ENCODE results near the gene C1QTNF6. TPM values are rescaled to one million over a fixed set of nuclear protein-coding genes. Genes with fewer than 3 reads are reported as not detected.

The C1QTNF6 gene
- total and polyA plus RNA-seq, 2 of the 8 experiments (the other 6 are each of a cell fraction or from before 2014, with no cell fraction given), result 3.1 to 6.5 TPM

GRCh38 chr22:37174964-37175363 lies 13.1 kb downstream of the C1QTNF6 start:
- Histone ChIP-seq H4K8ac (ENCODE audit: extremely low read depth, insufficient read depth, low read length) (no peak overlapping the region), H3K56ac (replicated peaks; ENCODE audit: insufficient read length, low read depth, low read length) (no peak overlapping the region), H4K91ac (replicated peaks; ENCODE audit: insufficient read length, low read length) (no peak overlapping the region), H2BK15ac (ENCODE audit: low read length) (no peak overlapping the region), H3K79me2 (ENCODE audit: control insufficient read depth in 1 of 2, insufficient read depth in 2 of 2, low read length in 2 of 2) (no peaks in the 10 kb centered on the region), H2AK5ac (ENCODE audit: low read depth, low read length) (no peak overlapping the region), H3K9ac (replicated peaks in 1 of 4; ENCODE audit: extremely low read depth in 1 of 4, low read depth in 3 of 4, low read length in 3 of 4) (no peak overlapping the region), H3K14ac (ENCODE audit: insufficient read length) (no peak overlapping the region), H3K4me2 (ENCODE audit: insufficient read depth in 1 of 2, low read depth in 2 of 2, low read length in 2 of 2) (no peak overlapping the region), H3K36me3 (ENCODE audit: control insufficient read depth in 2 of 4, insufficient read depth in 4 of 4, low read length in 3 of 4) (no peaks in the 10 kb centered on the region), H3K23me2 (ENCODE audit: low read depth, low read length) (no peaks in the 10 kb centered on the region), H3K4ac (replicated peaks; ENCODE audit: insufficient read length, low read depth, low read length) (no peak overlapping the region), H3K79me1 (ENCODE audit: low read depth, low read length) (no peaks in the 10 kb centered on the region), H2BK120ac (replicated peaks; ENCODE audit: low read depth, low read length) (no peak overlapping the region), H2BK5ac (ENCODE audit: low read depth, low read length) (no peak overlapping the region), H4K20me1 (replicated peaks in 1 of 2; ENCODE audit: control insufficient read depth in 1 of 2, insufficient read depth in 2 of 2, low read length in 2 of 2) (no peaks in the 10 kb centered on the region), H2AFZ (ENCODE audit: low read length) (no peak overlapping the region), H3K4me1 (replicated peaks in 1 of 4; ENCODE audit: control insufficient read depth in 3 of 4, insufficient read depth in 4 of 4, low read length in 3 of 4) (peaks cover 0 to 4% (median 1%) of the 10 kb centered on the region in 4 experiments; a peak in 3 of 7 replicates), H3K23ac (ENCODE audit: insufficient read length) (no peak overlapping the region), H2BK20ac (ENCODE audit: low read length) (no peak overlapping the region; the same call in 1 of the 2 replicates), H3K27ac (ENCODE audit: low read depth, low read length) (no peak overlapping the region), H3K4me3 (ENCODE audit: extremely low read depth in 1 of 4, insufficient read depth in 2 of 4, low read depth in 3 of 4, low read length in 4 of 4) (no peak overlapping the region), H3K27me3 (replicated peaks in 1 of 4; ENCODE audit: control insufficient read depth in 3 of 4, extremely low read depth in 1 of 4, insufficient read depth in 3 of 4, low read length in 3 of 4) (no peaks in the 10 kb centered on the region; a peak in 2 of 7 replicates), H3K9me3 (ENCODE audit: insufficient read depth in 2 of 2, low read depth in 1 of 2, low read length in 1 of 2) (no peaks in the 10 kb centered on the region), H4K5ac (ENCODE audit: insufficient read length, low read depth, low read length) (no peak overlapping the region), H3K18ac (ENCODE audit: extremely low read depth, low read length) (no peak overlapping the region), H2BK12ac (ENCODE audit: low read depth, low read length) (no peak overlapping the region)
- POLR2A ChIA-PET (ENCODE audit: partially characterized antibody), result no interaction called here
- FAIRE-seq, result no peak
- CTCF ChIA-PET (ENCODE audit: partially characterized antibody), result interaction anchor here (0.7 to 4.5 kb wide), 6 partner anchors 9 to 49 kb away, joined by 4 to 25 read pairs (median 6); no protein-coding TSS in a partner anchor
- TF ChIP-seq SUZ12 (IDR thresholded peaks at IDR 0.05; ENCODE audit: low read length) (no peak), KDM1A (IDR thresholded peaks at IDR 0.05; ENCODE audit: borderline replicate concordance, low read length) (no peak), FOSL1 (IDR thresholded peaks at IDR 0.05; ENCODE audit: insufficient read depth, low read depth, low read length) (no peak), PHF8 (conservative IDR thresholded peaks at IDR 0.05; ENCODE audit: low read depth, low read length) (no peak)
- TF ChIP-seq, protein P1, sequence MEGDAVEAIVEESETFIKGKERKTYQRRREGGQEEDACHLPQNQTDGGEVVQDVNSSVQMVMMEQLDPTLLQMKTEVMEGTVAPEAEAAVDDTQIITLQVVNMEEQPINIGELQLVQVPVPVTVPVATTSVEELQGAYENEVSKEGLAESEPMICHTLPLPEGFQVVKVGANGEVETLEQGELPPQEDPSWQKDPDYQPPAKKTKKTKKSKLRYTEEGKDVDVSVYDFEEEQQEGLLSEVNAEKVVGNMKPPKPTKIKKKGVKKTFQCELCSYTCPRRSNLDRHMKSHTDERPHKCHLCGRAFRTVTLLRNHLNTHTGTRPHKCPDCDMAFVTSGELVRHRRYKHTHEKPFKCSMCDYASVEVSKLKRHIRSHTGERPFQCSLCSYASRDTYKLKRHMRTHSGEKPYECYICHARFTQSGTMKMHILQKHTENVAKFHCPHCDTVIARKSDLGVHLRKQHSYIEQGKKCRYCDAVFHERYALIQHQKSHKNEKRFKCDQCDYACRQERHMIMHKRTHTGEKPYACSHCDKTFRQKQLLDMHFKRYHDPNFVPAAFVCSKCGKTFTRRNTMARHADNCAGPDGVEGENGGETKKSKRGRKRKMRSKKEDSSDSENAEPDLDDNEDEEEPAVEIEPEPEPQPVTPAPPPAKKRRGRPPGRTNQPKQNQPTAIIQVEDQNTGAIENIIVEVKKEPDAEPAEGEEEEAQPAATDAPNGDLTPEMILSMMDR (IDR thresholded peaks at IDR 0.05; ENCODE audit: control extremely low read depth in 1 of 3, insufficient read depth in 1 of 3, low read depth in 1 of 3, low read length in 3 of 3), result no peak
- no peak for DNase-seq (ENCODE audit: low read depth in 1 of 2, low spot score in 2 of 2)
- 90% methylated on average over 9 of the region's 9 CpGs; no CpG with 5 or more reads in 1 of the 2 experiments for WGBS, 2 experiments (ENCODE audit: extremely low coverage in 1 of 2, insufficient coverage in 1 of 2, insufficient read length in 1 of 2, insufficient replicate concordance in 2 of 2, low coverage in 1 of 2, low lambda C conversion rate in 2 of 2, missing lambda C conversion rate in 1 of 2)

Data from H1 (cell line).